ENCODE data around the gene PTPRM. TPM values are rescaled to one million over a fixed set of nuclear protein-coding genes. Genes with fewer than 3 reads are reported as not detected.
A peak's percentile ranks its signal among the peaks of the same experiment; 100 is the strongest.

PTPRM gene
- total RNA-seq, 1 donor from 2014 or later = 131 TPM

DNA sequence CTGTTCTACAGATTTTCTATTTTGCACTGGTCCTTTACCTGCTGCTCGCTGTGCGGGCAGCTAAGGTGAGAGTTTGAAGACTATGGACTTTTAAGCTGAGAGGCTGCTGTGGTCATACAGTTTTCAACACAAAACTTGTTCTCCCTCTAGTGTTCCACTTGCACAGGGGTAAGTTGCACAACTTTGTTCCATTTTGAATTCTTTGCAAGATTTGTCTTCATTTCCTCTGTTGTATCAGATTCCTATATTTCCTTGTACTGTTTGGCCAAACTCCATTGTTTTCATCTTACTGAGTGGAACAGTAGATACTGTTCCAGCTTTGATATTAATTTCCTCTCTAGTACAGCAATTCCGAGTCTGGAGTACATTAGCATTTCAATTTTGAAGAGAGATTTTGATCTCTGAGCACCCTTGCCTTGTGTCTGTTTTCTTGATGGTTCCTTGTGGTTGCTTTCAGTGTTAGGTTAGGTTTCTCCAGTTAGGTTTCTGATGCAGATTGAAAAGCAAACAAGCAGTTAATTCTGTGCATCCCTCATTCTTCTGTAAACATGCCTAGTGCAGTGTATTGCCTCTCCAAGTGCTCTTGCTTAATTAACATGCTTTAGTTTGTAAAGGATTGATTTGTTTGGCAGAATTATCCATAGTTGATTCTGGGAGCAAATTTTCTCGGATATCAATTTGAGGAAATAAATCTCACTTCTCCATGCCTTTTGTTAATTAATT lies 188.8 kb downstream of the PTPRM start:
- Mint-ChIP-seq H3K27me3 (ENCODE audit: low read depth) (no peaks in the 10 kb centered on the region), H3K9me3 (ENCODE audit: low read depth) (no peaks in the 10 kb centered on the region), H3K36me3 (ENCODE audit: low read depth) (no peaks in the 10 kb centered on the region), H3K27ac (ENCODE audit: unreplicated experiment) (no peak overlapping the region), H3K4me1 (ENCODE audit: low read depth) (peaks cover 59% of the 10 kb centered on the region), H3K4me3 (ENCODE audit: unreplicated experiment) (no peak overlapping the region)
- TF ChIP-seq CTCF (IDR thresholded peaks at IDR 0.05) = peak; percentile 67
- no peak for DNase-seq (ENCODE audit: low spot score)

- DNase-seq (ENCODE audit: low spot score) = no peak
- TF ChIP-seq CTCF (IDR thresholded peaks at IDR 0.05) = no peak
- Mint-ChIP-seq H3K4me3 (ENCODE audit: unreplicated experiment) (no peak overlapping the region), H3K9me3 (ENCODE audit: low read depth) (no peaks in the 10 kb centered on the region), H3K36me3 (ENCODE audit: low read depth) (no peaks in the 10 kb centered on the region), H3K27ac (ENCODE audit: unreplicated experiment) (no peak overlapping the region), H3K4me1 (ENCODE audit: low read depth) (peaks cover 61% of the 10 kb centered on the region), H3K27me3 (ENCODE audit: low read depth) (no peaks in the 10 kb centered on the region)
These were observed 190.1 kb downstream of the PTPRM start for GRCh38 chr18:7757175-7757574.

GRCh38 chr18:7758764-7759163 lies 191.6 kb downstream of the PTPRM start:
- no peak for DNase-seq (ENCODE audit: low spot score)
- Mint-ChIP-seq H3K36me3 (ENCODE audit: low read depth) (no peaks in the 10 kb centered on the region), H3K4me3 (ENCODE audit: unreplicated experiment) (no peak overlapping the region), H3K27me3 (ENCODE audit: low read depth) (no peaks in the 10 kb centered on the region), H3K27ac (ENCODE audit: unreplicated experiment) (no peak overlapping the region), H3K4me1 (ENCODE audit: low read depth) (peaks cover 64% of the 10 kb centered on the region), H3K9me3 (ENCODE audit: low read depth) (no peaks in the 10 kb centered on the region)
- TF ChIP-seq CTCF (IDR thresholded peaks at IDR 0.05) = no peak

DNA sequence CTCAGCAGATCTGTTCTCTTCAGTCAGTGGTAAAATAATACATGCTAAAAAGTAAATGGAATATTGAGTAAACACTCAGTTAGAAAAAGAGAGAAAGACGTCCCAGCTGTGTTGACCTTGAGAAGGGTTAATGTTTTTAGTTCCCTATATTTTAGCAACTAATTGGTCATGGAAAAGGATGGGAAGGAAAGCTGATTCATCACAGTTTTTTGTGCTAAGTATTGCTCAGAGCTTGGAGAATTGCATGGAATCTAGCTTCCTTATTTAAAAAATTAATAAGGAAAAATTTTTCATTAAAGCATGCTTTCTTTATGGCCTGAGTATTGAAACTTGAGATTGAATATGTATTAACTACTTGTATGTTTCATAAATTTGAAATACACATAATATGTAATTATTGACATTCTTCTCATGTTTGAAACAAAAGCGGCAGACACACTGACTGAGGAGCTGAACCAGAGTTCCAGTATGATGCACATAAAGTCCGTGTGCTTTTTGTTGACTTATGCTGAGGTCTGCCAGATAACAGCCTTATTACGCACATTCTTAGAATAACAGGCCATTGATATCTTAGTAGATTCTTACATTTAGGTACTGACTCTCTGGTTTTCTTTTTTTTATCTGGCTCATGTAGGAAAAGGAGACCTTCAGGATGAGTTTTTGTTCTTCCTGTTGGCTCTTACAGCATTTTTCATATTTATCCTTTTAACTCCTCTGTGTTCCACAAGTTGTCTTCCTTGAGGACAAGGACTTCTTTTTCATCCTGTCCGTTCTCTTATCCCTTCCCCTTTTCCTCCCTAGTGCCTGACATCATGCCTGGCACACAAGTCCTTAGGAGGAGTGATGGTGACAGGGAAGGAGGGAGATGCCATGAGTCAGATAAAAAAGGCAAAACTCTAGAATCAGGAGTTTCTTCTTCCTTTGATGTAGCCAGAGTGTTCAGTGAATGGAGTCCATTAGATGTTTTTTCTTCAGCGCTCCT lies 194.1 kb downstream of the PTPRM start:
- Mint-ChIP-seq H3K4me1 (ENCODE audit: low read depth) (peaks cover 50% of the 10 kb centered on the region), H3K4me3 (ENCODE audit: unreplicated experiment) (peak overlapping the region; percentile 42), H3K27ac (ENCODE audit: unreplicated experiment) (peak overlapping the region; percentile 90), H3K9me3 (ENCODE audit: low read depth) (no peaks in the 10 kb centered on the region), H3K27me3 (ENCODE audit: low read depth) (no peaks in the 10 kb centered on the region), H3K36me3 (ENCODE audit: low read depth) (no peaks in the 10 kb centered on the region)
- DNase-seq (ENCODE audit: low spot score) = no peak
- no peak for TF ChIP-seq CTCF (IDR thresholded peaks at IDR 0.05)

DNA sequence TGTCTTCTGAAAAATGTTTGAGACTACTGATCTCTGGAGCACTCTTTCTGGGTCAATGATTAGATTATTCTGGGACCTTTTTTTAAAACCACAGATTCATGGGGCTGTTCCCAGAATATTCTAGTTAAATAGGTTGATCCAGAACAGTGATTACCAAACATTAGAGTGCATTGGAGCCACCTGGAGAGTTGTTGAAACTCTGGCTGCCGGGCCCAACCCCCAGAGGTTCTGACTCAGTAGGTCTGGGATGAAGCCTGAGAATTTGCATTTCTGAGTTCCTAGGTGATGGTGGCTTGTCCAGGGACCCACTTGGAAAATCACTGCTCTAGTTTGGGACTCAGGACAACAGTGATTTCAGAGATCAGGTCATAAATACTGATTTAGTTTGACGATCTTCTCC lies 197.3 kb downstream of the PTPRM start:
- Mint-ChIP-seq H3K27ac (ENCODE audit: unreplicated experiment) (peak overlapping the region; percentile 83), H3K4me1 (ENCODE audit: low read depth) (peaks cover 50% of the 10 kb centered on the region), H3K9me3 (ENCODE audit: low read depth) (no peaks in the 10 kb centered on the region), H3K36me3 (ENCODE audit: low read depth) (no peaks in the 10 kb centered on the region), H3K4me3 (ENCODE audit: unreplicated experiment) (no peak overlapping the region), H3K27me3 (ENCODE audit: low read depth) (no peaks in the 10 kb centered on the region)
- DNase-seq (ENCODE audit: low spot score) = no peak
- no peak for TF ChIP-seq CTCF (IDR thresholded peaks at IDR 0.05)
